HCT116 (cell line): ENCODE measurements around the gene ITPR1. TPM values are rescaled to one million over a fixed set of nuclear protein-coding genes. Genes with fewer than 3 reads are reported as not detected.

Source experiments
- ATAC-seq: fragments of 200-7000 bp; cut with Tn5 transposase; 2 replicates; pipeline ENCODE4 v1.9.1; 2020; ENCODE audit warnings: mild to moderate bottlenecking, moderate library complexity
- BruUV-seq: library from RNA; stranded (reverse); fragments of 400-500 nt; replicated peaks from 2 replicates; lab custom pipeline; 2021; lab: Mats Ljungman, UMichigan
- CTCF ChIA-PET: fragments of 300-600 bp; sonication (Branson Sonifier 250); formaldehyde crosslinking; loops from one replicate; lab custom pipeline; 2021; ENCODE audit warnings: antibody characterized with exemption; lab: Charles Lee
- POLR2A ChIA-PET: fragments of 300-600, 350-600 bp; sonication (Branson Sonifier 250); formaldehyde crosslinking; loops from one replicate; lab custom pipeline; 2021; ENCODE audit warnings: antibody characterized with exemption; lab: Charles Lee
- RAD21 ChIA-PET, 2 experiments: fragments of 300-600 bp; sonication (Branson Sonifier 250); formaldehyde crosslinking; loops; one replicate each; lab custom pipeline; 2023; ENCODE audit warnings: low total read pairs in 2 of 2; ENCODE audit not compliant: uncharacterized antibody in 2 of 2, unreplicated experiment in 2 of 2, low non-redundant PET in 1 of 2; lab: Charles Lee
- DNase-seq: peaks from one replicate; pipeline ENCODE4 v3.0.0-alpha.2; 2010; ENCODE audit warnings: low read depth, low spot score
- H2AFZ ChIP-seq: fragments of 200-600 bp; shearing (Covaris generic), sonication (generic); 2 replicates; pipeline ENCODE4 v1.6.1; 2017; ENCODE audit warnings: low read depth, mixed run types, mixed read lengths, antibody characterized with exemption, low read length; ENCODE audit not compliant: poor library complexity, severe bottlenecking
- H3K27ac ChIP-seq: 2 replicates; pipeline ENCODE4 v1.5.1; 2012; ENCODE audit warnings: low read depth, low read length
- H3K27me3 ChIP-seq: fragments of 200-600 bp; sonication (generic); 2 replicates; pipeline ENCODE4 v1.6.1; 2016; ENCODE audit warnings: mixed run types, low read length, mixed read lengths; ENCODE audit not compliant: insufficient read depth
- H3K36me3 ChIP-seq, 2 experiments: fragments of 200-500 bp in 1 of 2; fragments of 200-600 bp in 1 of 2; sonication (Bioruptor generic) in 1 of 2; sonication (generic) in 1 of 2; 2 replicates each; pipeline versions ENCODE4 v1.5.1 to v1.6.1; 2014 to 2016; ENCODE audit warnings: low read length in 2 of 2, inconsistent platforms in 1 of 2, mixed read lengths in 1 of 2, mixed run types in 1 of 2; ENCODE audit not compliant: insufficient read depth in 2 of 2, control insufficient read depth in 1 of 2
- H3K4me1 ChIP-seq, 2 experiments: fragments of 200-600 bp in 1 of 2; sonication (generic) in 1 of 2; 2 replicates each; pipeline versions ENCODE4 v1.5.1 to v1.6.1; 2012 to 2017; ENCODE audit warnings: low read length in 2 of 2, inconsistent platforms in 1 of 2, mild to moderate bottlenecking in 1 of 2, mixed read lengths in 1 of 2, mixed run types in 1 of 2, moderate library complexity in 1 of 2; ENCODE audit not compliant: insufficient read depth in 2 of 2, control insufficient read depth in 1 of 2
- H3K4me2 ChIP-seq: fragments of 200-600 bp; sonication (generic); 2 replicates; pipeline ENCODE4 v1.6.1; 2017; ENCODE audit warnings: mixed run types, low read length, mixed read lengths
- H3K4me3 ChIP-seq, 2 experiments: fragments of 200-600 bp in 1 of 2; sonication (generic) in 1 of 2; replicated peaks in 1 of 2; 2 replicates each; pipeline ENCODE4 v1.5.1; 2011 to 2016; ENCODE audit warnings: low read length in 2 of 2, control low read depth in 1 of 2, low read depth in 1 of 2, mild to moderate bottlenecking in 1 of 2, mixed read lengths in 1 of 2, mixed run types in 1 of 2
- H3K79me2 ChIP-seq: fragments of 200-600 bp; sonication (generic); 2 replicates; pipeline ENCODE4 v1.6.1; 2017; ENCODE audit warnings: mild to moderate bottlenecking, mixed run types, low read length, moderate library complexity, mixed read lengths; ENCODE audit not compliant: insufficient read depth
- H3K9ac ChIP-seq: fragments of 200-600 bp; sonication (generic); 2 replicates; pipeline ENCODE4 v1.6.1; 2016; ENCODE audit warnings: low read length, mixed read lengths
- H3K9me2 ChIP-seq: fragments of 200-600 bp; sonication (generic), shearing (Covaris generic); 2 replicates; pipeline ENCODE4 v1.6.1; 2017; ENCODE audit warnings: mixed run types, mild to moderate bottlenecking, moderate library complexity; ENCODE audit not compliant: insufficient read depth
- H3K9me3 ChIP-seq, 2 experiments: fragments of 200-500 bp in 1 of 2; fragments of 200-600 bp in 1 of 2; sonication (Bioruptor generic) in 1 of 2; sonication (generic) in 1 of 2; 2 replicates each; pipeline ENCODE4 v1.6.1; 2014 to 2017; ENCODE audit warnings: low read length in 2 of 2, mixed read lengths in 2 of 2, inconsistent platforms in 1 of 2, low read depth in 1 of 2, mild to moderate bottlenecking in 1 of 2, mixed run types in 1 of 2, moderate library complexity in 1 of 2; ENCODE audit not compliant: control insufficient read depth in 1 of 2, insufficient read depth in 1 of 2
- H4K20me1 ChIP-seq: fragments of 200-600 bp; sonication (generic), shearing (Covaris generic); 2 replicates; pipeline ENCODE4 v1.6.1; 2017; ENCODE audit warnings: mixed run types, mild to moderate bottlenecking, moderate library complexity; ENCODE audit not compliant: insufficient read depth
- CBX3 ChIP-seq: IDR thresholded peaks from 2 replicates; pipeline ENCODE4 v1.6.1; 2012; ENCODE audit warnings: low read depth
- CEBPB ChIP-seq: IDR thresholded peaks from 2 replicates; pipeline ENCODE4 v1.6.1; 2012; ENCODE audit warnings: low read depth
- EGR1 ChIP-seq: IDR thresholded peaks from 2 replicates; pipeline ENCODE4 v1.6.1; 2012; ENCODE audit warnings: low read depth
- EZH2phosphoT487 ChIP-seq: fragments of 200-600 bp; IDR thresholded peaks from 2 replicates; pipeline ENCODE4 v1.6.1; 2018; ENCODE audit warnings: antibody characterized with exemption, borderline replicate concordance
- POLR2A ChIP-seq: IDR thresholded peaks from 2 replicates; pipeline ENCODE4 v1.7.0; 2011; ENCODE audit warnings: borderline replicate concordance; ENCODE audit not compliant: insufficient read depth, insufficient read length; ENCODE audit errors: extremely low read depth
- POLR2AphosphoS5 ChIP-seq: IDR thresholded peaks from 2 replicates; pipeline ENCODE4 v1.6.1; 2011; ENCODE audit warnings: mild to moderate bottlenecking, low read depth, low read length, moderate library complexity
- RAD21 ChIP-seq: IDR thresholded peaks from 2 replicates; pipeline ENCODE4 v1.6.1; 2012; ENCODE audit warnings: low read depth, mild to moderate bottlenecking
- SP1 ChIP-seq: IDR thresholded peaks from 2 replicates; pipeline ENCODE4 v1.6.1; 2012; ENCODE audit warnings: low read depth
- TCF7L2 ChIP-seq: IDR thresholded peaks from 2 replicates; pipeline ENCODE4 v1.7.0; 2011; ENCODE audit warnings: borderline replicate concordance, inconsistent platforms; ENCODE audit not compliant: insufficient read depth, insufficient read length; ENCODE audit errors: extremely low read depth
- YY1 ChIP-seq: IDR thresholded peaks from 2 replicates; pipeline ENCODE4 v1.6.1; 2011; ENCODE audit warnings: low read length, low read depth, moderate library complexity, mild to moderate bottlenecking; ENCODE audit not compliant: insufficient replicate concordance; ENCODE audit errors: extremely low read depth
- ZNF274 ChIP-seq: fragments of 200-500 bp; sonication (Bioruptor generic); IDR thresholded peaks from 2 replicates; pipeline ENCODE4 v1.6.1; 2014; ENCODE audit warnings: mild to moderate bottlenecking, low read depth, low read length, inconsistent platforms
- intact Hi-C: fragments of 100-400 bp; cut with micrococcal nuclease; formaldehyde crosslinking; loops from 2 replicates; pipeline ENCODE4 v1.10.0; 2022
- total RNA-seq: library from RNA; stranded (reverse); gene quantifications from one replicate; pipeline ENCODE4 v1.2.1, GENCODE V29; 2021; ENCODE audit not compliant: unreplicated experiment
- TF ChIP-seq, protein P1 (sequence below): IDR thresholded peaks from 2 replicates; pipeline ENCODE4 v1.6.1; 2012; ENCODE audit warnings: low read depth
- TF ChIP-seq, protein P2 (sequence below): IDR thresholded peaks from 2 replicates; pipeline ENCODE4 v1.6.1; 2012
- TF ChIP-seq, protein P3 (sequence below): IDR thresholded peaks from 2 replicates; pipeline ENCODE4 v1.6.1; 2011; ENCODE audit warnings: mild to moderate bottlenecking, low read length, moderate library complexity; ENCODE audit not compliant: insufficient replicate concordance; ENCODE audit errors: extremely low read depth
- TF ChIP-seq, protein P4 (sequence below), 3 experiments: fragments of 200-600 bp in 1 of 3; sonication (generic) in 1 of 3; IDR thresholded peaks in 2 of 3; conservative IDR thresholded peaks in 1 of 3; 2 replicates each; pipeline ENCODE4 v1.5.1; 2012 to 2017; ENCODE audit warnings: low read depth in 2 of 3, low read length in 2 of 3, antibody characterized with exemption in 1 of 3, borderline replicate concordance in 1 of 3, control low read depth in 1 of 3, mild to moderate bottlenecking in 1 of 3, mixed read lengths in 1 of 3, mixed run types in 1 of 3, moderate library complexity in 1 of 3; ENCODE audit not compliant: insufficient read depth in 1 of 3

ITPR1 gene
- total RNA-seq, 1 experiment from 2014 or later = 9.2 TPM

DNA sequence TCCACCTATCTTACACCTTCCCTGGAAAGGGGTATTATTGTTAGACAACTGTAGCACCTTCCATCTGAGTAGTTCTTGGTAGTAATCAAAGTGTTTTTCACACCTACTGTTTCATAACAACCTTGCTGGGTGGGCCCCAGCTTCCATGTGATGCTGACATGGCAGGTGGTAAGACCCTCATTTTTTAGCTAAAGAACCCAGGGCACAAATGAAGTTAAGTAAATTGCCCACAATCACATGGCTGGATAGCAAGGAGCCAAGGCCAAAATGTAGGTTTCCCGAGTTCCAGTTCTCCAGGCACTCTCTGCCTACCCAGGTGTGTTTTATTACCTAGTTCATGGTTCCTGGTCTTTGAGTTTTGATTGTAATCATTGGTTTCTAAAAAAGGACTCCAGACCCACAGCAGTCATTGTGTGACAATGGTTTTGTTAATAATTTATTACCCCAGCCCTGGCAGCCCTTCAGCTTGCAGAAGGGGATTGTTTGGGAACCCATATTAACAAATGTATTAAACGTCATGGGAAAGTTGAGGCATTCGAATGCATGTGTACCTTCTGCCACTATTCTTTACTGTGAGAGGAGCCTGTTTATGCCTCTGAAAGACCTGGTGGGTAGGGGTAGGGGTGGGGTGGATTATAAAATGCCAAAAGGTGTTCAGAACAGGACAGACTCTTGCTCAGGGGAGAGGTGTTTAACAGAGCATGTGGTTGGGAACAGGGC is 263.9 kb downstream of the ITPR1 start:
- Histone ChIP-seq H3K9me3 (no peaks in the 10 kb centered on the region), H3K27ac (no peak overlapping the region), H2AFZ (no peak overlapping the region), H3K4me2 (no peak overlapping the region), H3K36me3 (no peaks in the 10 kb centered on the region), H3K27me3 (no peaks in the 10 kb centered on the region), H3K9me2 (no peaks in the 10 kb centered on the region), H3K4me3 (no peak overlapping the region), H3K79me2 (no peaks in the 10 kb centered on the region), H3K9ac (no peak overlapping the region), H3K4me1 (no peaks in the 10 kb centered on the region), H4K20me1 (no peaks in the 10 kb centered on the region)
- CTCF ChIA-PET = no interaction called here
- intact Hi-C loops = no loop called here
- BruUV-seq = no TSS peak
- POLR2A ChIA-PET = no interaction called here
- DNase-seq (no peak), ATAC-seq (no peak)
- TF ChIP-seq YY1 = no peak
- TF ChIP-seq, protein P1, sequence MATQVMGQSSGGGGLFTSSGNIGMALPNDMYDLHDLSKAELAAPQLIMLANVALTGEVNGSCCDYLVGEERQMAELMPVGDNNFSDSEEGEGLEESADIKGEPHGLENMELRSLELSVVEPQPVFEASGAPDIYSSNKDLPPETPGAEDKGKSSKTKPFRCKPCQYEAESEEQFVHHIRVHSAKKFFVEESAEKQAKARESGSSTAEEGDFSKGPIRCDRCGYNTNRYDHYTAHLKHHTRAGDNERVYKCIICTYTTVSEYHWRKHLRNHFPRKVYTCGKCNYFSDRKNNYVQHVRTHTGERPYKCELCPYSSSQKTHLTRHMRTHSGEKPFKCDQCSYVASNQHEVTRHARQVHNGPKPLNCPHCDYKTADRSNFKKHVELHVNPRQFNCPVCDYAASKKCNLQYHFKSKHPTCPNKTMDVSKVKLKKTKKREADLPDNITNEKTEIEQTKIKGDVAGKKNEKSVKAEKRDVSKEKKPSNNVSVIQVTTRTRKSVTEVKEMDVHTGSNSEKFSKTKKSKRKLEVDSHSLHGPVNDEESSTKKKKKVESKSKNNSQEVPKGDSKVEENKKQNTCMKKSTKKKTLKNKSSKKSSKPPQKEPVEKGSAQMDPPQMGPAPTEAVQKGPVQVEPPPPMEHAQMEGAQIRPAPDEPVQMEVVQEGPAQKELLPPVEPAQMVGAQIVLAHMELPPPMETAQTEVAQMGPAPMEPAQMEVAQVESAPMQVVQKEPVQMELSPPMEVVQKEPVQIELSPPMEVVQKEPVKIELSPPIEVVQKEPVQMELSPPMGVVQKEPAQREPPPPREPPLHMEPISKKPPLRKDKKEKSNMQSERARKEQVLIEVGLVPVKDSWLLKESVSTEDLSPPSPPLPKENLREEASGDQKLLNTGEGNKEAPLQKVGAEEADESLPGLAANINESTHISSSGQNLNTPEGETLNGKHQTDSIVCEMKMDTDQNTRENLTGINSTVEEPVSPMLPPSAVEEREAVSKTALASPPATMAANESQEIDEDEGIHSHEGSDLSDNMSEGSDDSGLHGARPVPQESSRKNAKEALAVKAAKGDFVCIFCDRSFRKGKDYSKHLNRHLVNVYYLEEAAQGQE = no peak
- no peak for TF ChIP-seq EGR1
- no peak for TF ChIP-seq POLR2AphosphoS5
- TF ChIP-seq CEBPB = no peak
- TF ChIP-seq TCF7L2 = no peak
- TF ChIP-seq, protein P2, sequence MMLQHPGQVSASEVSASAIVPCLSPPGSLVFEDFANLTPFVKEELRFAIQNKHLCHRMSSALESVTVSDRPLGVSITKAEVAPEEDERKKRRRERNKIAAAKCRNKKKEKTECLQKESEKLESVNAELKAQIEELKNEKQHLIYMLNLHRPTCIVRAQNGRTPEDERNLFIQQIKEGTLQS = no peak
- no peak for TF ChIP-seq CBX3
- TF ChIP-seq, protein P3, sequence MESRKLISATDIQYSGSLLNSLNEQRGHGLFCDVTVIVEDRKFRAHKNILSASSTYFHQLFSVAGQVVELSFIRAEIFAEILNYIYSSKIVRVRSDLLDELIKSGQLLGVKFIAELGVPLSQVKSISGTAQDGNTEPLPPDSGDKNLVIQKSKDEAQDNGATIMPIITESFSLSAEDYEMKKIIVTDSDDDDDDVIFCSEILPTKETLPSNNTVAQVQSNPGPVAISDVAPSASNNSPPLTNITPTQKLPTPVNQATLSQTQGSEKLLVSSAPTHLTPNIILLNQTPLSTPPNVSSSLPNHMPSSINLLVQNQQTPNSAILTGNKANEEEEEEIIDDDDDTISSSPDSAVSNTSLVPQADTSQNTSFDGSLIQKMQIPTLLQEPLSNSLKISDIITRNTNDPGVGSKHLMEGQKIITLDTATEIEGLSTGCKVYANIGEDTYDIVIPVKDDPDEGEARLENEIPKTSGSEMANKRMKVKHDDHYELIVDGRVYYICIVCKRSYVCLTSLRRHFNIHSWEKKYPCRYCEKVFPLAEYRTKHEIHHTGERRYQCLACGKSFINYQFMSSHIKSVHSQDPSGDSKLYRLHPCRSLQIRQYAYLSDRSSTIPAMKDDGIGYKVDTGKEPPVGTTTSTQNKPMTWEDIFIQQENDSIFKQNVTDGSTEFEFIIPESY = no peak
- TF ChIP-seq POLR2A = no peak
- no peak for TF ChIP-seq SP1
- no peak for TF ChIP-seq RAD21
- TF ChIP-seq, protein P4, sequence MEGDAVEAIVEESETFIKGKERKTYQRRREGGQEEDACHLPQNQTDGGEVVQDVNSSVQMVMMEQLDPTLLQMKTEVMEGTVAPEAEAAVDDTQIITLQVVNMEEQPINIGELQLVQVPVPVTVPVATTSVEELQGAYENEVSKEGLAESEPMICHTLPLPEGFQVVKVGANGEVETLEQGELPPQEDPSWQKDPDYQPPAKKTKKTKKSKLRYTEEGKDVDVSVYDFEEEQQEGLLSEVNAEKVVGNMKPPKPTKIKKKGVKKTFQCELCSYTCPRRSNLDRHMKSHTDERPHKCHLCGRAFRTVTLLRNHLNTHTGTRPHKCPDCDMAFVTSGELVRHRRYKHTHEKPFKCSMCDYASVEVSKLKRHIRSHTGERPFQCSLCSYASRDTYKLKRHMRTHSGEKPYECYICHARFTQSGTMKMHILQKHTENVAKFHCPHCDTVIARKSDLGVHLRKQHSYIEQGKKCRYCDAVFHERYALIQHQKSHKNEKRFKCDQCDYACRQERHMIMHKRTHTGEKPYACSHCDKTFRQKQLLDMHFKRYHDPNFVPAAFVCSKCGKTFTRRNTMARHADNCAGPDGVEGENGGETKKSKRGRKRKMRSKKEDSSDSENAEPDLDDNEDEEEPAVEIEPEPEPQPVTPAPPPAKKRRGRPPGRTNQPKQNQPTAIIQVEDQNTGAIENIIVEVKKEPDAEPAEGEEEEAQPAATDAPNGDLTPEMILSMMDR (IDR thresholded peaks at IDR 0.05 in 2 of 3, conservative IDR thresholded peaks at IDR 0.05 in 1 of 3; ENCODE audit: borderline replicate concordance in 1 of 3, insufficient read depth in 1 of 3, low read depth in 2 of 3, low read length in 2 of 3) = no peak
- no peak for TF ChIP-seq EZH2phosphoT487
- no peak for TF ChIP-seq ZNF274
- RAD21 ChIA-PET = no interaction called here
